Measurements from ENCODE around the gene SH2D7. TPM values are rescaled to one million over a fixed set of nuclear protein-coding genes. Genes with fewer than 3 reads are reported as not detected.

Gene SH2D7
- total RNA-seq, 2 experiments from 2014 or later = not detected

DNA sequence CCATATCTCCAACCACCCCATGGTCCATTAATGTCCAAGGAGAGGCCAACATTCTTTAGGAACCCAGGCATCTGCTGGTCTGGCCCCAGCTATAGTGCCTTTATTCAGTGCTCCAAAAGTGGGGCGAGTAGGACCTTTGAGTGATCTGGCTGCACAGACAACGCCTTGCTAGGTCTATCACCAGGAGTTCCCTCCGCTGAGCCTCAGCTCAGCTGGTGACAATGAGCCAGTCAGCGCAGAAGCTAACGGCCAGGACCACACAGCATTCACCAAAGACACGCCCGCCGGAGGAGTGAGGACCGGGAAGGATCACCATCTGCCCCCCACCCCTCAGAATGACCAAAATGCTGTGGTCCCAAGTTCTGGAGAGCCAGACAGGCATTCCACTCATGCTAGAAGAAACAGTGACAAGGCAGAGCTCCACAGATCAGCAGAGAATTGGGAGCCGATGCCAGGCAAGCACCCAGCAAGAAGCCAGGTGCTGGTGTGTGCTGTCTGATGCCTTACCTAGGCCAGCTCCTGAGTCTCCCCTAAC is 33.9 kb upstream of the SH2D7 start:
- DNase-seq (peak; percentile 1), ATAC-seq (no peak)
- H3K27me3 Mint-ChIP-seq = no peaks in the 10 kb centered on the region
- CTCF ChIA-PET = interaction anchor here (1.5 to 2.5 kb wide), 4 partner anchors 8 to 50 kb away, joined by 6 to 15 read pairs (median 8); no protein-coding TSS in a partner anchor
- peaks cover 75% of the 10 kb centered on the region for H3K4me1 Mint-ChIP-seq (ENCODE audit: low read depth)
- TF ChIP-seq, protein P1, sequence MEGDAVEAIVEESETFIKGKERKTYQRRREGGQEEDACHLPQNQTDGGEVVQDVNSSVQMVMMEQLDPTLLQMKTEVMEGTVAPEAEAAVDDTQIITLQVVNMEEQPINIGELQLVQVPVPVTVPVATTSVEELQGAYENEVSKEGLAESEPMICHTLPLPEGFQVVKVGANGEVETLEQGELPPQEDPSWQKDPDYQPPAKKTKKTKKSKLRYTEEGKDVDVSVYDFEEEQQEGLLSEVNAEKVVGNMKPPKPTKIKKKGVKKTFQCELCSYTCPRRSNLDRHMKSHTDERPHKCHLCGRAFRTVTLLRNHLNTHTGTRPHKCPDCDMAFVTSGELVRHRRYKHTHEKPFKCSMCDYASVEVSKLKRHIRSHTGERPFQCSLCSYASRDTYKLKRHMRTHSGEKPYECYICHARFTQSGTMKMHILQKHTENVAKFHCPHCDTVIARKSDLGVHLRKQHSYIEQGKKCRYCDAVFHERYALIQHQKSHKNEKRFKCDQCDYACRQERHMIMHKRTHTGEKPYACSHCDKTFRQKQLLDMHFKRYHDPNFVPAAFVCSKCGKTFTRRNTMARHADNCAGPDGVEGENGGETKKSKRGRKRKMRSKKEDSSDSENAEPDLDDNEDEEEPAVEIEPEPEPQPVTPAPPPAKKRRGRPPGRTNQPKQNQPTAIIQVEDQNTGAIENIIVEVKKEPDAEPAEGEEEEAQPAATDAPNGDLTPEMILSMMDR (IDR thresholded peaks at IDR 0.05) = no peak
- H3K36me3 Mint-ChIP-seq (ENCODE audit: low read depth) = peaks cover 10% of the 10 kb centered on the region
- no peaks in the 10 kb centered on the region for H3K9me3 Mint-ChIP-seq
- peak overlapping the region; percentile 83 for H3K27ac Mint-ChIP-seq
- no peak overlapping the region for H3K4me3 Mint-ChIP-seq
- POLR2A ChIA-PET = interaction anchor here (1.8 to 3.2 kb wide), 2 partner anchors 9 to 11 kb away, joined by 6 to 18 read pairs; no protein-coding TSS in a partner anchor
- intact Hi-C loops (cut with micrococcal nuclease) = no loop called here

DNA sequence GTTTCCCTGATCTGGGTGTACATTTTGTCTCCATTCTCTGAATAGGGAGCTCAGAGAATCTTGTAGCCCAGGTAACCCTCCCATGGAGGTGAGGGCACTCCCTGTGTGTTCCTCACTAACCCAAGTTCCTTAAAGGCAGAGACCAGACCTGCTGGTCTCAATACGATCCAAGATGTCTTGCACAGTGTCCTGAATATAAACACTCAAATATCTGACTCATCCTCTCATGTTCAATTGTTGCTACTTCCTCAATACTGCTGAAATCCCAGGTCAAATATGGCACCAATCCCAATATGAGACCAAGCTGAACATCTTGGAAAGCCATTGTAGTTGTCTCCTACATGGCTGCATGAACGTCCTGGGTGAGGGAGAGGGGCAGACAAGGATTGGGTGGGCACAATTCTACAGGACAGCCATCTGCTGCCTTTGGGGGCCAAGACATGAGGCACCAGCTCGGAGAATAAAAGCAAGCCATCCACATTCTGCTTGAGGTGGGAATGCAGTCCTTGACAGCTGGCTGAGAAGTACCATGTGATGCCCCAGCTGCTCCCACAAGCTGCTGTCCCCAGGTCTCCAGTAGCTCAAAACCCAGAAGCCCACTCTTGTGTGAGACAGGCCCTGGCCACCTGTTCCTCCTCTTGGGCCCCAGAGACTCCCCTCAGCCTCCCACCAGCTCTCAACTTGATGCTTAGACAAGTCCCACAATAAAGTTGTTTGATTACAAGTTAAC is 33.1 kb upstream of the SH2D7 start:
- peak overlapping the region; percentile 83 for H3K27ac Mint-ChIP-seq
- CTCF ChIA-PET = interaction anchor here (1.3 to 2.5 kb wide), 5 partner anchors 9 to 49 kb away, joined by 3 to 15 read pairs (median 7); no protein-coding TSS in a partner anchor
- POLR2A ChIA-PET = interaction anchor here (1.2 to 3.2 kb wide), 4 partner anchors 8 to 24 kb away, joined by 3 to 18 read pairs (median 5); no protein-coding TSS in a partner anchor
- H3K9me3 Mint-ChIP-seq = no peaks in the 10 kb centered on the region
- DNase-seq = peak; percentile 1
- peaks cover 4% of the 10 kb centered on the region for H3K36me3 Mint-ChIP-seq (ENCODE audit: low read depth)
- no peak for ATAC-seq
- no peaks in the 10 kb centered on the region for H3K27me3 Mint-ChIP-seq
- TF ChIP-seq, protein P1 (IDR thresholded peaks at IDR 0.05) = no peak
- intact Hi-C loops (cut with micrococcal nuclease) = no loop called here
- peaks cover 70% of the 10 kb centered on the region for H3K4me1 Mint-ChIP-seq (ENCODE audit: low read depth)
- H3K4me3 Mint-ChIP-seq = no peak overlapping the region

DNA sequence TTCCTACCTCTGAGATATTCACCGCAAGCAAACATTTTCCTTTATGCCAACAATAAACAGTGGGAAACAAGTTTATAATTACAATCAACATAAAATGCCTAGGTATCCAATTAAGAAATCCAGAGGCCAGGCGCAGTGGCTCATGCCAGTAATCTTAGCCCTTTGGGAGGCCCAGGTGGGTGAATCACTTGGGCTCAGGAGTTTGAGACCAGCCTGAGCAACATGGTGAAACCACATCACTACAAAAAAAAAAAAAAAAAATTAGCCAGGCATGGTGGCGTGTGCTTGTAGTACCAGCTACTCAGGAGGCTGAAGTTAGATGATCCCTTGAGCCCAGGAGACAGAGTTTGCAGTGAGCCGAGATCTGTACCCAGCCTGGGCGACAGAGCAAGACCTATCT is 32.1 kb upstream of the SH2D7 start:
- Mint-ChIP-seq H3K27me3 (no peaks in the 10 kb centered on the region), H3K36me3 (ENCODE audit: low read depth) (peaks cover 4% of the 10 kb centered on the region), H3K4me3 (no peak overlapping the region), H3K9me3 (no peaks in the 10 kb centered on the region), H3K27ac (peak overlapping the region; percentile 83), H3K4me1 (ENCODE audit: low read depth) (peaks cover 60% of the 10 kb centered on the region)
- intact Hi-C loops (cut with micrococcal nuclease) = no loop called here
- ChIA-PET CTCF (interaction anchor here (1.0 to 2.5 kb wide), 3 partner anchors 8 to 12 kb away, joined by 3 to 15 read pairs (median 5); no protein-coding TSS in a partner anchor), POLR2A (interaction anchor here (0.9 to 3.2 kb wide), 5 partner anchors 8 to 25 kb away, joined by 3 to 18 read pairs (median 4); no protein-coding TSS in a partner anchor)
- TF ChIP-seq, protein P1 (IDR thresholded peaks at IDR 0.05) = no peak
- peak; percentile 36 for DNase-seq
- ATAC-seq = peak; percentile 37

DNA sequence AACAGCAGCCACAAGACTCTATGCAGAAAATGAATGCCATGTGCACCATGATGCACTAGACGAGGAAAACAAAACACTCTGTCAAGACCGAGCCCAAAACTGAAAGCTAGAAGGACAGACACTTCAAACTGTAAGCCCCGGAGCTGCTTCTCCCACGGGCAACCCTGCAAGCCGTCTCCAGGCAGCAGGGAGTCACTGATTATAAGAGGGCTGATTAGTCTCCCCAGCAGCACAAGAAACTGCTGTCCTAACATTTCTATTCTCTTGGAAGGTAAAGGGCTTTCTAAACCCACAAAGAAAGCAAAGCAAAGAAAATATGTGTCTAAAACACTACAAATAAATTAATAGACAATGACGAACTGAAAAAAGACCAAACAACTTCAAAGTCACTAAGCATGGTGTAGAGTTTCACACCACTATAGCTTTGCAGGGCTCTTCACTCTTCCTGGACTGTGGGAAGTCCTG is 30.4 kb upstream of the SH2D7 start:
- peak; percentile 65 for DNase-seq
- peak overlapping the region; percentile 68 for H3K4me3 Mint-ChIP-seq
- ChIA-PET CTCF (interaction anchor here (0.7 to 2.3 kb wide), 6 partner anchors 9 to 46 kb away, joined by 3 to 19 read pairs (median 5); no protein-coding TSS in a partner anchor), POLR2A (interaction anchor here (0.6 to 1.6 kb wide), 8 partner anchors 8 to 210 kb away, joined by 3 to 6 read pairs (median 4); no protein-coding TSS in a partner anchor)
- intact Hi-C loops (cut with micrococcal nuclease) = no loop called here
- peaks cover 8% of the 10 kb centered on the region for H3K36me3 Mint-ChIP-seq (ENCODE audit: low read depth)
- H3K27me3 Mint-ChIP-seq = no peaks in the 10 kb centered on the region
- peak overlapping the region; percentile 79 for H3K27ac Mint-ChIP-seq
- TF ChIP-seq, protein P1 (IDR thresholded peaks at IDR 0.05) = no peak
- peaks cover 43% of the 10 kb centered on the region for H3K4me1 Mint-ChIP-seq (ENCODE audit: low read depth)
- no peaks in the 10 kb centered on the region for H3K9me3 Mint-ChIP-seq
- ATAC-seq = peak; percentile 76
